ENCODE measurements around the gene CYP3A7. TPM values are rescaled to one million over a fixed set of nuclear protein-coding genes. Genes with fewer than 3 reads are reported as not detected.
"Not testable (repeated sequence)": the region's sequence is repeated elsewhere in the genome, so short reads cannot be mapped to it uniquely, and the experiment has no call there.

The CYP3A7 gene
- total RNA-seq, 1 experiment from 2014 or later: not detected

- in situ Hi-C loops (cut with HindIII; ENCODE audit: low pct_unique_long_range_greater_than_20kb, low sequenced_read_pairs): no loop called here
- no peak for DNase-seq (ENCODE audit: low read depth)
Measured at GRCh38 chr7:99748846-99749579, 14.0 kb upstream of the CYP3A7 start.

DNA sequence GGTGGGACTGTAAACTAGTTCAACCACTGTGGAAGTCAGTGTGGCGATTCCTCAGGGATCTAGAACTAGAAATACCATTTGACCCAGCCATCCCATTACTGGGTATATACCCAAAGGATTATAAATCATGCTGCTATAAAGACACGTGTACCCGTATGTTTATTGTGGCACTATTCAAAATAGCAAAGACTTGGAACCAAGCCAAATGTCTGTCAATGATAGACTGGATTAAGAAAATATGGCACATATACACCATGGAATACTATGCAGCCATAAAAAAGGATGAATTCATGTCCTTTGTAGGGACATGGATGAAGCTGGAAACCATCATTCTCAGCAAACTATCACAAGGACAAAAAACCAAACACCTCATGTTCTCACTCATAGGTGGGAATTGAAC is 11.9 kb upstream of the CYP3A7 start:
- in situ Hi-C loops (cut with HindIII; ENCODE audit: low pct_unique_long_range_greater_than_20kb, low sequenced_read_pairs); DNase-seq (ENCODE audit: low read depth): not testable (repeated sequence)

- DNase-seq (ENCODE audit: low read depth); in situ Hi-C loops (cut with HindIII; ENCODE audit: low pct_unique_long_range_greater_than_20kb, low sequenced_read_pairs): not testable (repeated sequence)
Measured at GRCh38 chr7:99745395-99745794, 10.4 kb upstream of the CYP3A7 start.

GRCh38 chr7:99742737-99743394 is 7.9 kb upstream of the CYP3A7 start:
- no peak for DNase-seq (ENCODE audit: low read depth)
- in situ Hi-C loops (cut with HindIII; ENCODE audit: low pct_unique_long_range_greater_than_20kb, low sequenced_read_pairs): no loop called here

DNA sequence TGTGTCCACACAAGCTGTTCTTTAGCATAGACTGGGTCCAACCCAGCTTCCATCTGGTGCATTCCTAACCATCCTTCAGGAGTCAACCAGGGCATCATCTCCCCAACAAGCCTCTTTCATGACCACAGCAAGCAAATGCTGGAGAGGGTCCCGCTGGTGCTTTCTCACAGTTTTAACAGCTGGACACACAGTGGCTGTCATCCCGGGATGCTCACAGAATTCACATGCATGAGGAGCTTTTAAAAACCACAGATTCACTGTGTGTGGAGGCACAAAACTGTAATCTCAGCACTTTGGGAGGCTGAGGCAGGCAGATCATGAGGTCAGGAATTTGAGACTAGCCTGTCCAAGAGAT is 6.4 kb upstream of the CYP3A7 start:
- no peak for DNase-seq (ENCODE audit: low read depth)

DNA sequence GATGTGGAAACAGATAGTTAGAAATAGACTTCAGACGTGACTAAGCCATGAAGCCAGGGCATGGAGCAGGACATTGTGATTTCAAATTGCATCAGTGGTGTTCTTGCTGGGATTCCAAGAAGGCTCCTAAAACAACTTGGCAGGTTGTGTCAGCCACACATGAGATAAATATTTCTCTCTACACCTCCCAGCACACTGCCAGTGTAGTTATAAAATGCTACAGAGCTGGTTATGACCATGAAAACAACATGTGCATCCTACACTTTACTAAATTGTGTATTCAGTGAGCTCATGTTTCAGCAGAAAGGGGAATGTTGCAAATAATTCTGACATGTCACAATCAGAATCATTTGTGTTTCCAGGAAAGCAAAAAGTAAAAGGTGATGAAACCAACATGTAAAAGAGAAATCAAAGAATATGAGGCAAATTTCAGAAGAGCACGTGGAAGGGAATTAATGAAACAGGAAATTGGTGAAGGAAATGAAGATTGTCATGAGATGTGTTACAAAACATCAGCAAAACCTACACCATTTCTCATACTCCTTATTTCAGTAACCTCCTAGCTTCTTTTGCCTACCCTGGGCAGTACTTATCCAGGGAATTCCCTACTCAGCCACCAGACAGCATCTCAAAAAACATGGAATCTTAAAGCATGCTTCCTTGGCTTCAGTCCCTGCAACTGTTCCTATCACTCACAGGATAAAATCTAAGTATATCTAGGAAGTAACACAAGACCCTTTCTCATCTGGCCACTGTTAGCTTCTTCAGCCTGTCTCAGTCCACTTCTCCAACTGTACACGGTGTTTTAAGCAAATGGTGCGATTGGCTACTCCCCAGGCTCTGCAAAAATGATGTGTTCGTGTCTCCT is 5.8 kb upstream of the CYP3A7 start:
- in situ Hi-C loops (cut with HindIII; ENCODE audit: low pct_unique_long_range_greater_than_20kb, low sequenced_read_pairs): no loop called here
- no peak for DNase-seq (ENCODE audit: low read depth)

More for the DNA sequence above, 6.4 kb upstream of the CYP3A7 start:
- in situ Hi-C loops (cut with HindIII; ENCODE audit: low pct_unique_long_range_greater_than_20kb, low sequenced_read_pairs): no loop called here

GRCh38 chr7:99739699-99740572 is 4.9 kb upstream of the CYP3A7 start:
- in situ Hi-C loops (cut with HindIII; ENCODE audit: low pct_unique_long_range_greater_than_20kb, low sequenced_read_pairs): no loop called here
- DNase-seq (ENCODE audit: low read depth): no peak

DNA sequence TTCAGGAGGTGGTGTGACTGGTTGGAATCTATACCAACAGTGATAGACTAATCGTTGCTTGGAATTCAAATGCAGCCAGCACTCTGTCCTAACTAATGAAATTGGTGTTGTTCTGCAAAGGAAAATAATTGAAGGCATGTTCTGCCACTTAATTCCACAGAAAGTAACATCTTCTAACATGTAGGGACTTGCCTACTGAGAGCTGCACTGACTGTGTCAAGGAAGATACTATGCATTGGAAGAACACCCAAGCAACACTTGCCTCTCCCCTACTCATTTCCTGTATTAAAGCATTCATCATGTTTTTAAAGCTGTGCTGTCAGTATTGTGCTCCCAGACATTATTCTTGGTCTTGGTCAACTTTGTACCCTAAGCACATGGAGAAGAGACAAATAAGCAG is 2.7 kb upstream of the CYP3A7 start:
- no peak for DNase-seq (ENCODE audit: low read depth)
- in situ Hi-C loops (cut with HindIII; ENCODE audit: low pct_unique_long_range_greater_than_20kb, low sequenced_read_pairs): no loop called here

GRCh38 chr7:99736667-99737066 is 1.7 kb upstream of the CYP3A7 start:
- in situ Hi-C loops (cut with HindIII; ENCODE audit: low pct_unique_long_range_greater_than_20kb, low sequenced_read_pairs); DNase-seq (ENCODE audit: low read depth): not testable (repeated sequence)

DNA sequence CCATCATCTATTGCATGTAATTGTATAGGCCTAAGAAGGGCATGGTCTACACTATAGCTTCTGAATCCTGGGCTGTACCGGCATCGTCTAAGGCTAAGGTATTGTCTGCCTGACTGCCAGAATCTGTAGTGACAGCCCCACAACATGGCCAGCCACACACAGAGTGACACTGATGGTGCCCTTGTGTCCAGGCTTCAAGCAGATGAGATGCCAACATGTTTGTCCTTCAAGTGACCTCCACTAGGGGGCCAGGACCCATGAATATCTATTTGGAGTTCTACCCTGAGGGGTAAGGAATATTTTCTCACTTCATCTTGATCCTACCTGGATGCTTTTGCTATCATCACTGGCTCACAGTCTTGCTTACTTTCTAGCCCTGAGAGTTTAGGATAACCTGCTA is 1.5 kb downstream of the CYP3A7 start:
- no peak for DNase-seq (ENCODE audit: low read depth)
- in situ Hi-C loops (cut with HindIII; ENCODE audit: low pct_unique_long_range_greater_than_20kb, low sequenced_read_pairs): no loop called here

DNA sequence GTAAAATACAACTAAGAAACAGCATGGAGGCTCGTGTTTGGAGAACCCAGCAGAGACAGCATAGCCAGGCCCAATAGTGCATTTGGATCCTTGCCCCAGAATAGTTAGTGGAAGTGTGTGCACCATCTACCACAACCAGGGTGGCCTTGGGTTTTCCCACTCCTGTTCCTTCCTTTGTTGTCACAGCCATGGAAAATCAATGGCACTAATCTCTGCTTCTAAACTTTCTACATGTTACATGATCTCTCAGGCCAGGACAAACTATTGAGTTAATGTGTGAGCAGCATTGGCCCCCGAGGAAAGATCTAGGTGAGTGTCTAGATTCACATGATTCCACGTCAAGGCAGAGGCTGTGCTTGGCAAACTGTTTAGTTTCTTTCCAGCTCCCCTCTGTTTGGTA is 2.0 kb downstream of the CYP3A7 start:
- in situ Hi-C loops (cut with HindIII; ENCODE audit: low pct_unique_long_range_greater_than_20kb, low sequenced_read_pairs): no loop called here
- DNase-seq (ENCODE audit: low read depth): no peak

- in situ Hi-C loops (cut with HindIII; ENCODE audit: low pct_unique_long_range_greater_than_20kb, low sequenced_read_pairs): no loop called here
- DNase-seq (ENCODE audit: low read depth): no peak
Measured at GRCh38 chr7:99731638-99732374, 3.2 kb downstream of the CYP3A7 start.

DNA sequence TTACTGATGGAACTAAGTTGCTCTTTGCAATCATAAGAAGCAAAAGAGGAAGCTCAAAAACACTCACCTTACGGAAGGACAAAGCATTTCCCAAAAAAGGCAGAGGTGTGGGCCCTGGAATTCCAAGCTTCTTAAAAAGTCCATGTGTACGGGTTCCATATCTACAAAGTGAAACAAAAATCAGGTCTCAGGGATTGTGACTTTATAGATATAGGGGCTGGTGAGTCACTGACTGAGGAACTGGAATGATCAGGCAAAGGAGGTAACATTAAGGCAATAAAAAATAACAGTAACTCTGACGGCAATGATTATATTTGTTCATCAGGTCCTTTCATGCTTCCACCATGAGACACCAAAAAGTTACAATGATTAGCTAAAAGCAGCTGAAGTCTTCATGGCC is 4.0 kb downstream of the CYP3A7 start:
- DNase-seq (ENCODE audit: low read depth): no peak
- in situ Hi-C loops (cut with HindIII; ENCODE audit: low pct_unique_long_range_greater_than_20kb, low sequenced_read_pairs): no loop called here

- in situ Hi-C loops (cut with HindIII; ENCODE audit: low pct_unique_long_range_greater_than_20kb, low sequenced_read_pairs): no loop called here
- no peak for DNase-seq (ENCODE audit: low read depth)
Measured at GRCh38 chr7:99730238-99730810, 4.7 kb downstream of the CYP3A7 start.

- DNase-seq (ENCODE audit: low read depth): no peak
Measured at GRCh38 chr7:99729486-99730237, 5.3 kb downstream of the CYP3A7 start.

DNA sequence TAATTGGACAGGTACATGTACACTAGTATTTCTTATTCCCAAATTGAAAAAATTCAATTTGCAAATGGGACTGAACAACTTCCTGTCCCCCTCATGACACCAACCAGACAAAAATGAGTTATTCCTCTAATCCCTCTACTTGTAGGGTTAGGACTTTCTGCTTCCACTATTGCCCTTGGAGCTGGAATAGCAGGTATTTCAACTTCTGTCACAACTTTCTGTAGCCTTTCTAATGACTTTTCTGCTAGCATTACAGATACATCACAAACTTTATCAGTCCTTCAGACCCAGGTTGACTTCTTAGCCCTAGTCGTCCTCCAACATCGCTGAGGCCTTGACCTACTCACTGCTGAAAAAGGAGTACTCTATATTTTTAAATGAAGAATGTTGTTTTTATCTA is 6.4 kb downstream of the CYP3A7 start:
- no peak for DNase-seq (ENCODE audit: low read depth)
- in situ Hi-C loops (cut with HindIII; ENCODE audit: low pct_unique_long_range_greater_than_20kb, low sequenced_read_pairs): no loop called here

More at GRCh38 chr7:99729486-99730237, 5.3 kb downstream of the CYP3A7 start:
- in situ Hi-C loops (cut with HindIII; ENCODE audit: low pct_unique_long_range_greater_than_20kb, low sequenced_read_pairs): no loop called here

- DNase-seq (ENCODE audit: low read depth); in situ Hi-C loops (cut with HindIII; ENCODE audit: low pct_unique_long_range_greater_than_20kb, low sequenced_read_pairs): not testable (repeated sequence)
Measured at GRCh38 chr7:99723201-99723600, 11.8 kb downstream of the CYP3A7 start.
